22Rv1 (cell line): Measurements from ENCODE around the gene DISP2.

Experiments used
- CTCF ChIP-seq: fragments of 450-650 bp; IDR thresholded peaks from 2 replicates; pipeline ENCODE4 v1.5.1; 2017; ENCODE audit warnings: mild to moderate bottlenecking
- ZFX ChIP-seq: fragments of 450-650 bp; IDR thresholded peaks from 2 replicates; pipeline ENCODE4 v1.6.1; 2017; ENCODE audit warnings: antibody characterized with exemption, borderline replicate concordance

- TF ChIP-seq CTCF (no peak), ZFX (no peak)
Measured at GRCh38 chr15:40357246-40357645, 773 bp upstream of the DISP2 start.
